Measurements from ENCODE around the gene CYB5RL.
"Not testable (repeated sequence)": the region's sequence is repeated elsewhere in the genome, so short reads cannot be mapped to it uniquely, and the experiment has no call there.

The CYB5RL gene

DNA sequence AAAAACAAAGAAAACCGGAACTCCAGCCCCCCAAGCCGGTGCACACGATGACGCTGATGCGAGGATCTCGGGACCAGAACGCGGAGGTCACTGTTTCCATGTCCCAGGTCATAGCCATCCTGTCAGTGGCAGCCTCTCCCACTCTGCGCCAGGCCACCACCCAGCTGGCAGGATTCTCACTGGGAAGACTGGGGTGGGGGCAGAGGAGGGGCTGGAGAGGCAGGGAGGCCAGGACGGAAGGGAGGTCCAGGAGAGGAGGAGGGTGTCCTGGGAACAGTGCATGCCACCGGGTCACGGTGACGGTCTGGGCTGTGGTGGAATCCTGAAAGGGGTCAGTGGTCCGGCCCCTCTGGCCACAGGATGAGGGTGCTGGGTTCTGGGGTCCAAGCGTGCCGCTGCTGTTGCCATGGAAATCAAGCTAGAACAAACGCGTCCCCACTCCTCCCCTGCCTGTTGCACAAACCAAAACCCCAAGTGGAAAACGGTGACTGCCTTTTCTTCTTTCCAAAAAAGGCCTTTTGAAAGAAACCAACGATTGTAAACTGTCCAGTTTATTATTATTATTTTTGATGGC lies 26.2 kb upstream of the CYB5RL start:
- no peak for DNase-seq

DNA sequence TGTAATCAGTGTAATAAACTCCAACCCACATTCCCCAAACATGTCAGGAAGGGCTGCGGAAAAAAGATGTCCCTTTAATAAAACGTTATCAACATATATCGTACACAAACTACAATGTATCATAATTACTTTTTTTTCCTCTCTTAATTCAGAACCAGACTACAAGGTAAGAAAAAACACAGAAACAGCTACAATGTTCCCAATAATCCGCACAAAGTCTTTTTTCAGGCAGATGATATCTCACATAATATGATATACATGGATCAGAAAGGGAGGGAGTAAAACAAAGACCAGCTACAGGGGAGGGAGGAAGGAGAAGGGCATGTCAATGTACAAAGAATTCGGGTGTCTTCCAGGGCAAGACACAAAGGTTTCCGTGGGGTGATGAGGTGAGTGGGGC lies 25.5 kb upstream of the CYB5RL start:
- DNase-seq = no peak

DNA sequence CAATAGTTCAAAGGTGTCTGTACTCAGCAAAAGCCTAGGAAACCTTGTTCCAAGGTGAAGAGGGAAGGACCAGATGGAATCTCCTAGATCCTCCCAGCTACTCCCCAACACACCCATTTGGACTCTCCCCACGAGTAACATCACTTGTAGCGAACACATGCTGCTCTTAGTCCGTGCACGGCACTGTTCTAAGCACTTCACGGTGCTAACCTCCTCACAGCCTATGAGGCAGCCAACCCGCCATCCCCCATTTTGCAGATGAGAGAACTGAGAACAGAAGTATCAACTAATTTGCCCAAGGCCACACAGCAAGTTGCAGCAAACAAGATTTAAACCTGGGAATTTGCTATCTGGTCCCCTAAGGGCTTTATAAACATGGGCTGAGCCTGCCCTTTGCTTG lies 24.4 kb upstream of the CYB5RL start:
- DNase-seq = no peak

DNA sequence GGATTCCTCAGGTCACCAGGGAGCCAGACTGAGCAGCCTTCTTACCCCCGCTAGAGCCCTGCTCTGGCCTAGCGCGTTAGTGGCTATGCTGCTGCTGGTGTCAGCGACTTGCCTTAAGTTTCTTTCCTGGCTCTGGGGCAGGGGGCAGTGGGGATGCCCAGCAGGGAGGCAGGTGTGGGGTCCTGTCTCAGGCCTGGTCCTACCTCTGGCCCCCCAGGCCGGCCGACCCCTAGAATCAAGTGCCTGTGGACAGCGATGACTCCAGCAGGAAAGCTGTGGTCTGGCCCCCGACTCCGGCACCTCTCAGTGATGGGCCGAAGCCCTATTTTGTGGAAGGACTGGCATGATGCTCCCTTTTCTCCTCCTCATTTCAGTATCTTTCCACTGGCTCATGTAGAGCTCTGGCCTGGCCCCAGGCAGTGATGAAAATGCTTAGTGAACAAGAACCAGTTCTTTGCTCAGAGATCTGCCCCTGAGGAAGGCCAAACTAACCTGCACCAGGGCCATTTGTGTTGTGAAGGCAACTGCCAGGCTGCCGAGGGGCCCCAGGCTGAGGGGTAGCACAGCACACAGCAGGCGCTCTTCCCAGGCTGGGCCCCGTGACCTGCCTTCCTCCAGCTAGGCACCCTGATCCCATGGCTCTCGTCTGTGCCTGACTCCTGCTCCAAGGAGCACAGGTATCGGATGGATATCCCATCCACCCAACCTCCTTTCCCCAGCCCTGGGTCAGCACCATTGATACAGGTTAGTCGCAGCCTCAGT lies 23.8 kb upstream of the CYB5RL start:
- no peak for DNase-seq

DNA sequence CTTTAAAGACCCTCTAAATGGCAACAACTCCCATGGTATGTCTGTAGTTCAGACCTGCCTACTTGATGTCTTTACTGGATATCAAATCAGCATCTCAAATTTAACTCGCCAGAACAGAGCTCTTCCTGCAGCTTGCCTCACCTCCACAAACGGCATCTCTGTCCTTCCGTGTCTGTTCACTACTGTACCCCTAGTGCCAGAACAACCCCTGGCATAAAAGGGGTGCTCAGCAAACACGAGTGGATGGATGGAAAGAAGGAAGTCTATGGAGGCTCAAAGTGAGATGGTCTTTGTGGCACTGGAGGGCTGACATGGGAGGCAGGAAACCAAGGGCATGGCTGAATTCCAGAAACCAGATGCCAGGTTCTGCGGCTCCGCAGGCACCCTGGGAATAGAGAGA lies 22.9 kb upstream of the CYB5RL start:
- no peak for DNase-seq

- DNase-seq = no peak
Measured at GRCh38 chr1:54221867-54222484, 22.1 kb upstream of the CYB5RL start.

- no peak for DNase-seq
Measured at GRCh38 chr1:54221113-54221834, 21.4 kb upstream of the CYB5RL start.

DNA sequence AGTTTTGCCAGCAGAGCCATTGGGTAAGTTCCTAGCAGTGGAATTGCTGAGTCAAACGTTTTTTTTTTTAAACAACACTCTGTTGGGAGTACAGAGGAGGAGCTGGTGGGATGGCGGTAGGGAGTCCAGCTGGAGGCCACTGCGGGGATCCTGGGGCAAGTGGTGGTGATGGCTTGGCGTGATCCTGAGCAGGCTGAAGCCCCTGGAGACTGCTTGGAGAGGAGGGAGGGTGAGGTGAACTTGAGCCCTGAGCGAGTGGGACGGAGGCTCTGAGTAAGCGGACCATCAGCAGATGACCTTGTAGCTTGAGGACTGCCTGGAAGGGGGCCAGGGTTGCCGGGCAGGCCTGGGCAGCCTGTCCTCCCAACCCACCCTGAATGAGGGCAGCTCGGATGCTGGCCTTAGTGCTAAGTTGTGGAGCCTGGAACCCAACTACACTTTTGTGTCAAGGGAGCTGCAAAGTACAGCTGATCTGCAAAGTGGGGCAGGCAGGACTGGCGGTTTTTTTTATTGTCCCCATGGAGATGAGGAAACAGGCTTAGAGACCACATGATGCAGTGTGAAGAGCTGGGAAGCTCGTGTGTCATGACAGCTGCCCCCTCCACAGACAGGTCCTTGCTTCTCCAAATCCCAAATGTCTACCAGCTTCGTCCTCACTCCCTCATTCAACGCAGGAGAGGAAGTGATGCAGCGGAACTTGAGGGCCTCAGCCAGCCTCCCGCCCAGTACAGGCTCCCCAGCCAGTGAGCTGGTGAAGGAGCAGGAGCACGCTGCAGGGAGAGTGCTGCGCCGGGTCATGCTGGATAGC lies 20.4 kb upstream of the CYB5RL start:
- DNase-seq = peak; percentile 32

GRCh38 chr1:54219688-54220003 lies 19.8 kb upstream of the CYB5RL start:
- no peak for DNase-seq

- no peak for DNase-seq
Measured at GRCh38 chr1:54218883-54219687, 19.3 kb upstream of the CYB5RL start.

GRCh38 chr1:54215523-54215922 lies 15.7 kb upstream of the CYB5RL start:
- DNase-seq = no peak

DNA sequence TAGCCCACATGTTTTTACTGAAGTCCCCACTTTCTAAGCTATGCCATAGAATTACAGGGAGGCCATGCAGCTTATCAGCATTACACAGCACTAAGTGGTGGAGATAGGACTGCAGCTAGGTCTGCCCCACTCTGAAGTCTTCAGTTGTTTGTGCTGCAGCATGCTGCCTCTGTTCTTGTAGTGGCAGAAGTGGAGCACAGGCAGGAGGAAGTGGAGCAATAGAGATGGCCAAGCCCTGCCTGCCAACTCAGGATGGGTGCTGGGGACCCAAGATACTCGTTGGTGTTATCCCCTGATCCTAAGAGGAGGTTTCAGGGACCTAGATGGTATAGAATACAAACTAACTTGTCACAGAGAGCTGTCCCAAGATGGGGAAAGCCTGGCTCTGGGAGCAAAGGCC lies 13.0 kb upstream of the CYB5RL start:
- no peak for DNase-seq

GRCh38 chr1:54207896-54208295 lies 8.1 kb upstream of the CYB5RL start:
- not testable (repeated sequence) for DNase-seq

- DNase-seq = no peak
Measured at GRCh38 chr1:54207287-54207686, 7.5 kb upstream of the CYB5RL start.

DNA sequence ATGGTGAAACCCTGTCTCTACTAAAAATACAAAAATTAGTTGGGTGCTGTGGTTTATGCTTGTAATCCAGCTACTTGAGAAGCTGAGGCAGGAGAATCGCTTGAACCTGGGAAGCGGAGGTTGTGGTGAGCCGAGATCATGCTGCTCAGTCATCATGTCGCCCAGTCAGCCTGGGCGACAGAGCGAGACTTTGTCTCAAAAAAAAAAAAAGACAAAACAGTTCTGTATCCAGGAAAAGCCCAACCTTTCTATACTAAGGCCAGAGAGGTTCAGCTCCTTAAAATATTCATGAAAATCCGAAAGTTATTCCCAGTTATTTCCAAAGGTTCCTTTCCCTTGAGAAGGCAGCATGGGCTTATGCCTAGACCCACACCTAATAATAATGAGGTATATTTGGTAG lies 4.4 kb upstream of the CYB5RL start:
- DNase-seq = no peak

- no peak for DNase-seq
Measured at GRCh38 chr1:54200519-54200997, 728 bp upstream of the CYB5RL start.

DNA sequence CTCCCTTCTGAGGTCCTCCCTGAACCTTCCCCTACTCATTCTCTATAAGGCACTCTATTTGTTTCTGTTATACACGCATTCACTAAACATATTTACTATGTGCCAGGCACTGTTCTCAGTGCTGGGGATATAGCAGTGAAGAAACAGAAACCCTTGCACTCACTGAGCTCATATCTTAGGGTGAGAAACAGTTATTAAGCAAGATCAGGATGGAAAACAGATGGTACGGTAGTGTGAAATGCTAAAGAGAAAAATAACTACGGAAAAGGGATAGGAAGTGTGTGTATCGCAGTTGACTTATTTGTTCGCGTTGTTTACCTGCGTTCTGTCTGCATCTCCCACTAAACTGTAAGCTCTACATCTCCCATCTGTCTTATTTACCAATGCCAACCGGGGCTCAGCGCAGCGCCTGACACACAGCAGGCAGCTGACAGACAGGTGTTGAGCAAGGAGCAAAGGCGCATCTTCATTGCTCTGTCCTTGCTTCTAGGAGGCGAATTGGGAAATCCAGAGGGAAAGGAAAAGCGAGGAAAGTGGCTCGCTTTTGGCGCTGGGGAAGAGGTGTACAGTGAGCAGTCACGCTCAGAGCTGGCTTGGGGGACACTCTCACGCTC lies 572 bp downstream of the CYB5RL start:
- DNase-seq = no peak

- no peak for DNase-seq
Measured at GRCh38 chr1:54193453-54193852, 6.4 kb downstream of the CYB5RL start.

DNA sequence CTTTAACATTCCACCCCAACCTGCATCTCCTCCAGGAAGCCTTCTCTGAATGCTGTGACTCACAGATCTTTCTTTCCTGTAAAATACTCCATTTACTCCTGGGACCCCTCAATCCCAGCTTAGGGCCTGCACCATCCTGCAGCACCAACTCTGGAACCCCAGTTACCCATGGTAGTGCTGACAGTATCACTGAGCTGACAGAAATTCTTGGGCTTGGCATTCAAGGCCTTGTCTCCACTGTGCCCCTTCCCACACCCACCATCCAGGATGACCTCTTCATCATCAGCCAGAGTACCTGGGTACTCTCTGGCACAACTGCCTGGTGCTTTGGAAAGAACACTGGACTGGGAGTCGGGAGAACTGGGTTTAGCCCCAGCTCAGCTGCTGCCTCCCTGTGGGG lies 8.3 kb downstream of the CYB5RL start:
- DNase-seq = no peak

GRCh38 chr1:54190526-54190925 lies 9.3 kb downstream of the CYB5RL start:
- no peak for DNase-seq

DNA sequence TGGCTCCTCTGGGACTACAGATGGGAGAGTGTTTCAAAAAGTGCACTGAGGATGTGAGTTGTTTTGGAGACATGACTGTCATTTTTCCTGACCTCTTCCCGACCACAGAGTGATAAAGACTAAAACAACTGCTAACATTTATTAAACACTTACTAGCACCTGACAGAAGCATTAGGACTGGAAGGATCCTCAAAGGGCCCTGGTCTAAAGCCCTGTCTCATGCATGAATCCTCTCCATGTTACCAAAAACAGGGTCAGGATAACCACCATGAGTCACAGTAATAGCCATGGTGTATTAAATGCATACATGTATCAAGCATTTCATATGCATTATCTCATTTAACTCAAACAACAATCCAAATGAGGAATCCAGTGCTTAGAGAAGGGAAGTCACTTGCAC lies 11.5 kb downstream of the CYB5RL start:
- no peak for DNase-seq

GRCh38 chr1:54186056-54186455 lies 13.8 kb downstream of the CYB5RL start:
- no peak for DNase-seq

Data from hippocampal formation (tissue), 2 donors.